Skeletal muscle cell (primary cell): ENCODE results near the gene CCDC69.

Experiments used
- DNase-seq: peaks from one replicate; pipeline ENCODE4 v3.0.0-alpha.2; 2010; ENCODE audit warnings: low read depth
- H3K4me3 ChIP-seq: 2 replicates; pipeline ENCODE4 v1.5.1; 2011; ENCODE audit warnings: low read depth, mild to moderate bottlenecking, control low read depth, low read length, moderate library complexity

CCDC69 gene

DNA sequence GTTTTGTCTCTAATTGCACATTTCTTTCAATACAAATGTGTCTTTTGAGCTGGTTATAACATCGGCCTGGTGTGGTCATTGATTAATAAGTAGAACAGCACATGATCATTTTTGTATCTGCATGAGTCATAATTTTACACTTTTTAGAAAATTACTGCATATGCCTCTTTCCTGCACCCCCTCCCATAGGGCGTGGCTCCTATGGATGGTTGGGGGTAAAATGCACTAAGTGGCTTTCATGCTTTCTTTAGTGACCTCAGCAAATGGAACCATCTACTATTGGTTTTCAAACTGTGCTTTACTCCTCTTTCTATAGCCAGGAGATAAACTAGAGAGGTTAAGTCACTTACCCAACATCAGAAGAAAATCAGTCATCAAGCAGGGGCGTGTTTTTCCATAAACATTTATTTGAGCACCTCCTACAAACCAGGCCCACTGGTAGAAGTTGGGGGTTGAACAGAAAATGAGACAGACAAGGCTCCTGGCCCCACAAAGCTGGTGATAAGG lies 70.1 kb downstream of the CCDC69 start:
- no peak for DNase-seq
- no peak overlapping the region for H3K4me3 ChIP-seq

DNA sequence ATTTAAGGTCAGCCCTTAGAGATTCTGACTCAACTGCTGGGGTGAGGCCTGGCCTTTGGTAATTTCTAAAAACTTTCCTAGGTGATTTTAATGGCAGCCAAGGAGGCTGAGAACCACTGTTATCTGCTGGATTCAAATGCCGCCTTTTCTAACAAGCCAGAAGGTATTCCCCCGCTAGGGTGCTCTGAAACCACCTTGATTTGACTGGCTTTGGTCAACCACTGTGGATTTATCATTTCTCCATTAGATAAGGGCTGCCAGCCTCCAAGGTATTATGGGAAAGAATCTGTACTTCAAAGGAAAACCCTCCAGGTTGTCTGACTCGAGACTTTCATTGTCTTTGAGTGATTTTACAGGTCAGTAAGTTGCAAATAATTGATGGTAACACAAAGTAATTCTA lies 70.6 kb downstream of the CCDC69 start:
- no peak for DNase-seq
- H3K4me3 ChIP-seq = no peak overlapping the region

DNA sequence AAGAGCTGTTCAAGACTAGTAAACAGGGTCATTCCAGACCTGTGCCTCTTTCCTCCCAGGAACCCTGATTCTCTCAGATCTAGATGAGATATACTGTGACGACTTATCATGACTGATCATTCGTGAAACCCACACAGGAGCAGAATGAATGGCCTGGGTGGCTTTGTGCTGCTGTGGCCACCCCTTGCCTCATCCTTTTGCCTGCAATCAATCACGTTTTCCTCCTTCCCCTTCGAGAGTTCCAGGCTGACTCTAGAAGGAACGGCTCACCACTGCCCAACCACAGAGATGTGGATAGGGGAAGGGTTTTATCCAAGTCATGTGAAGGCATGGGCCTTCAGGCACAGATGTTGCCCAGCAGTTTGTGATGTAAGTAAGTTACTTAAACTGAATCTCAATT lies 72.1 kb downstream of the CCDC69 start:
- DNase-seq = no peak
- H3K4me3 ChIP-seq = no peak overlapping the region

- no peak for DNase-seq
- H3K4me3 ChIP-seq = no peak overlapping the region
These were observed 72.6 kb downstream of the CCDC69 start for GRCh38 chr5:151151263-151151660.

- H3K4me3 ChIP-seq = no peak overlapping the region
- DNase-seq = no peak
These were observed 73.2 kb downstream of the CCDC69 start for GRCh38 chr5:151150471-151151262.

- DNase-seq = no peak
- no peak overlapping the region for H3K4me3 ChIP-seq
These were observed 75.3 kb downstream of the CCDC69 start for GRCh38 chr5:151148583-151148982.

GRCh38 chr5:151147033-151147432 lies 76.9 kb downstream of the CCDC69 start:
- no peak for DNase-seq
- no peak overlapping the region for H3K4me3 ChIP-seq

GRCh38 chr5:151146061-151146460 lies 77.8 kb downstream of the CCDC69 start:
- no peak for DNase-seq
- no peak overlapping the region for H3K4me3 ChIP-seq

DNA sequence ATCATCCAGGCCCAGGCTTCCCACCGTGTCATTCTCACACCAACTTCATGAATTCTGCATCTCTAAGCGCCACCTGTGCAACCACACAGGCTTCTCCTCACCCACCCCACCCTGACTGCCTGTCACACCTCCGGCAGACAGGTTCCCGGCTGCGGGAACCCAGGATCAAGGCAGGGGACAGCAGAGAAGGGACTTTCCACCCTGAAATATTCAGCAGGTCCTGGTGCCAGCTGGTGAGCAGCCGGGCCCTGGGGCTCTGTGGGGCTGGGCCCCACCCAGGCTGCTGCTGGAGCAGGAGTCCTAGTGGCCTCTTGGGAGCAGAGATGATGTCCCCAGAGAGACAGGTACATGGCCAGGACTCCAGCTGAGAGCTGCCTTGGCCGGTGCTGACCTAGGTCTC lies 79.0 kb downstream of the CCDC69 start:
- DNase-seq = no peak
- no peak overlapping the region for H3K4me3 ChIP-seq

- no peak for DNase-seq
- no peak overlapping the region for H3K4me3 ChIP-seq
These were observed 79.6 kb downstream of the CCDC69 start for GRCh38 chr5:151144275-151144674.

GRCh38 chr5:151143645-151144044 lies 80.2 kb downstream of the CCDC69 start:
- no peak overlapping the region for H3K4me3 ChIP-seq
- DNase-seq = no peak

DNA sequence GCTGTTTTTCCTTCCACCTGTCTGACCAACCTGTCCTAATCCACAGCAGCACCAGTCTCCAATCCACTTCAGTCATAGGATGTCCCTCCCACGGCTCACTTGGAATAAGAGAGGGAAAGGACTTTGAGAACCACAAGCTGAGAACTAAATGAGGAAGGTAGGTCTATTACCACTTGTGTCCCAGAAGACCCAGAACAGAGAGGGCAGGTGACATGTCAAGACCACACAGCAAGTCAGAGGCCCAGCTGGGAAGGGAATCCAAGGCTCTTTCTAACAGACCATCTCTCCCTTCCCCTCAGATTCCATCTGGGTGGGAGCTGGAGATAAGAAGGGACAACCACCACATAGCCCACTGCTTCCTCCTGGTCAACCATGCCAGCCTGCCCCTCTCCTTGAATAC lies 81.0 kb downstream of the CCDC69 start:
- no peak overlapping the region for H3K4me3 ChIP-seq
- no peak for DNase-seq

DNA sequence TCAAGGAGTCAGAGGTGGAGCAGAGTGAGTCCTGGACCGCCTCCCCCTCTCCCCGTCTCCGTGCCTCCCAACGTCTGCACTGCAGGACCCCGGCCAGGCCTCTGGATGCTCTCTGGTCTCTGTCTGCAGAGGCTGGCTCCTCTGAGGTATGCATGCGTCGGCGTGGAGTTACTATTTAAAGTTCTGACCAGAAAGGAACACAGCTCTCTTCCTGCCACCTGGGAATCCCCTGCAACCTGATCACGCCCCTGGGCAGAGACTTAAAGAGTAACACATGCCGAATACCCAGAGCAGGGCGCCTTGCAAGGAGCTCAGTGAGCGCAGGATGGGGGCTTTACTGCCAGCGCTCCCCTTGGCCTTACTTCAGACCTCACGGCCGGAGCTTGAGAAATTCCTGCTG lies 82.4 kb downstream of the CCDC69 start:
- H3K4me3 ChIP-seq = no peak overlapping the region
- DNase-seq = no peak

- H3K4me3 ChIP-seq = no peak overlapping the region
- no peak for DNase-seq
These were observed 83.0 kb downstream of the CCDC69 start for GRCh38 chr5:151140686-151141459.

- DNase-seq = no peak
- H3K4me3 ChIP-seq = no peak overlapping the region
These were observed 84.2 kb downstream of the CCDC69 start for GRCh38 chr5:151139646-151140045.

GRCh38 chr5:151139015-151139414 lies 84.9 kb downstream of the CCDC69 start:
- H3K4me3 ChIP-seq = no peak overlapping the region
- DNase-seq = no peak

DNA sequence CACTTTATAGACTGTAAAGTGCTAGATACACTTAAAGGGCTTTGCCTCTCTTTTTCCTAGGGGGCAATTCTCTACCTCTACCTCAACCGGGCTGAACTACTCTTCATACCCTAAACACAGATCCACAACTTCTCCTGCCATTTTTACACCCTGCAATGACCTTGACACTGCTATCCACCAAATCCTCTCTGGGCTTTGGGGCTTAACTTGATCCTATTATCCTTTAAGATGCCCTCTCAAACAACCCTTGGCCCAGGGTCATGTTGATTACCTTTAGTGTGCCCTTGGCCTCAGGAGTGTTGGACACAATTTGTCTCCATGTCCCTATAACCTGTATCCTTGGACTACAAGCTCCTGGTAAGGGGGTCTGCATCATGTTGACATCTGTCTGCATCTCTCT lies 85.8 kb downstream of the CCDC69 start:
- no peak for DNase-seq
- H3K4me3 ChIP-seq = no peak overlapping the region

- H3K4me3 ChIP-seq = no peak overlapping the region
These were observed 86.6 kb downstream of the CCDC69 start for GRCh38 chr5:151137067-151137825.

DNA sequence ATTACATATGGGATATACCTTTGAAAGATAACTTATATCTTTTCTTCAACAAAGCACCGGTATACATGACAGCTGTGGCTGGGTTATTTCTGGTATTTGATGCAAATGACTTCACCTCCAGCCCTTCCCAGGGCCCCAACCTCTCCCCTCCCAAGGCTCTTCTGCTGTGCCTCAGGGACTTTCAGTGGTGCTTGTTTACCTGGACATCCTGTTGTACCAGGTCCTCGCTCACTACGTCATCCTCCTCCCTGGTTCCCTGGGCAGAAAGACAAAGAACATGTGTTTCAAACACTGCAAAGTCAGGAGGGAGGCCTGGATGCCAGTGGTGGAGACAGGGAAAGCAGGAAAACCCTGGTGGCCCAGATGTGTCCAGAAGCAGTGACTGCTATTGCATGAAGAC lies 89.7 kb downstream of the CCDC69 start:
- H3K4me3 ChIP-seq = no peak overlapping the region
- DNase-seq = no peak

More at GRCh38 chr5:151137067-151137825, 86.6 kb downstream of the CCDC69 start:
- no peak for DNase-seq

DNA sequence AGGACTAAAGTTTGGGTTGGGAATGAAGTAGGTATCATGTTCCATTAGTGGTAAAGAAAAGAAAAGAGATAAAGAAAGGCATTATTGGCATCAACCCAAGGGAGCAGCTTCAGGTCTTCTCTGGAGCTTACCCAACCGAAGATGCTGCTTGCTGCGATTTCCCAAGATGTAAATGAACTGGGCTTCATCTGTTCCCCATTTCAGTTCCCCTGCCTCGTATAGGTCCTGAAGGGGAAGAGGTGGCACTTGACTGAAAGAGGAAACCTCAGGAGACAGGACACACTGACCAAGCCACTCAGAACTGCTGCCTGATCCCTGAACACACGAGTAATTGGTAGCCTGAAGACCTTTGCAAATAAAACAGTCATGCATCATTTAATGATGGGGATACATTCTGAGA lies 90.9 kb downstream of the CCDC69 start:
- DNase-seq = no peak
- no peak overlapping the region for H3K4me3 ChIP-seq
